WTC11 (cell line): ENCODE data around the gene C6. TPM values are rescaled to one million over a fixed set of nuclear protein-coding genes. Genes with fewer than 3 reads are reported as not detected.

Experiments
- ATAC-seq: fragments of 200-7000 bp; cut with Tn5 transposase; 2 replicates; pipeline ENCODE4 v1.10.0; 2021; ENCODE audit warnings: mild to moderate bottlenecking, moderate library complexity
- CTCF ChIA-PET: fragments of 300-600 bp; sonication (Branson Sonifier 250); formaldehyde crosslinking; loops from one replicate; lab custom pipeline; 2021; ENCODE audit warnings: antibody characterized with exemption; lab: Charles Lee
- POLR2A ChIA-PET: fragments of 350-600 bp; sonication (Branson Sonifier 250); formaldehyde crosslinking; loops from one replicate; lab custom pipeline; 2021; ENCODE audit warnings: antibody characterized with exemption; lab: Charles Lee
- DNase-seq: peaks from one replicate; pipeline ENCODE4 v3.0.0; 2021; ENCODE audit warnings: low spot score
- H3K27ac Mint-ChIP-seq: 2 replicates; pipeline ENCODE4 v1.8.0; 2021; ENCODE audit warnings: mixed read lengths
- H3K27me3 Mint-ChIP-seq: 2 replicates; pipeline ENCODE4 v1.8.0; 2021; ENCODE audit warnings: low read depth, mild to moderate bottlenecking, moderate library complexity, mixed read lengths
- H3K36me3 Mint-ChIP-seq: 2 replicates; pipeline ENCODE4 v1.8.0; 2021; ENCODE audit warnings: mixed read lengths
- H3K4me1 Mint-ChIP-seq: 2 replicates; pipeline ENCODE4 v1.8.0; 2022; ENCODE audit warnings: mixed read lengths
- H3K4me3 Mint-ChIP-seq: 2 replicates; pipeline ENCODE4 v1.8.0; 2021; ENCODE audit warnings: mild to moderate bottlenecking, moderate library complexity, mixed read lengths
- H3K9me3 Mint-ChIP-seq: 2 replicates; pipeline ENCODE4 v1.8.0; 2021; ENCODE audit warnings: mixed read lengths
- ELF4 ChIP-seq: sonication (generic); formaldehyde crosslinking; IDR thresholded peaks from 2 replicates; pipeline ENCODE4 v1.8.1; 2022; ENCODE audit warnings: low read depth, mild to moderate bottlenecking, moderate library complexity, missing genetic modification reagents
- FOXK1 ChIP-seq: sonication (generic); formaldehyde crosslinking; IDR thresholded peaks from 2 replicates; pipeline ENCODE4 v1.8.0; 2022; ENCODE audit warnings: mild to moderate bottlenecking, moderate library complexity, missing genetic modification reagents
- IRF2 ChIP-seq: sonication (generic); formaldehyde crosslinking; IDR thresholded peaks from 2 replicates; pipeline ENCODE4 v1.8.0; 2022; ENCODE audit warnings: low read depth, missing genetic modification reagents, borderline replicate concordance
- NFATC4 ChIP-seq: fragments of 250-450 bp; sonication (Bioruptor Pico); IDR thresholded peaks from 2 replicates; pipeline ENCODE4 v1.9.0; 2021; ENCODE audit warnings: mild to moderate bottlenecking
- NR3C1 ChIP-seq: sonication (generic); formaldehyde crosslinking; conservative IDR thresholded peaks from 2 replicates; pipeline ENCODE4 v1.8.1; 2023; ENCODE audit warnings: low read depth, mild to moderate bottlenecking, missing genetic modification reagents
- SMAD4 ChIP-seq: sonication (generic); formaldehyde crosslinking; IDR thresholded peaks from 2 replicates; pipeline ENCODE4 v1.8.0; 2022; ENCODE audit warnings: mild to moderate bottlenecking, missing genetic modification reagents
- SOX15 ChIP-seq: fragments of 250-450 bp; sonication (Bioruptor Pico); IDR thresholded peaks from 2 replicates; pipeline ENCODE4 v1.9.0; 2021; ENCODE audit warnings: mild to moderate bottlenecking
- TCF7 ChIP-seq: sonication (generic); formaldehyde crosslinking; IDR thresholded peaks from 2 replicates; pipeline ENCODE4 v1.8.0; 2022; ENCODE audit warnings: mild to moderate bottlenecking, low read depth, missing genetic modification reagents, moderate library complexity
- ZNF138 ChIP-seq: sonication (generic); formaldehyde crosslinking; conservative IDR thresholded peaks from 2 replicates; pipeline ENCODE4 v1.8.1; 2022; ENCODE audit warnings: mild to moderate bottlenecking, moderate library complexity, missing genetic modification reagents
- ZNF317 ChIP-seq: sonication (generic); formaldehyde crosslinking; IDR thresholded peaks from 2 replicates; pipeline ENCODE4 v1.8.1; 2023; ENCODE audit warnings: low read depth, mild to moderate bottlenecking, moderate library complexity, missing genetic modification reagents, borderline replicate concordance
- ZNF671 ChIP-seq: fragments of 250-450 bp; sonication (Bioruptor Pico); IDR thresholded peaks from 2 replicates; pipeline ENCODE4 v1.8.0; 2021; ENCODE audit warnings: mild to moderate bottlenecking
- total RNA-seq: library from RNA; stranded (reverse); gene quantifications from 3 replicates; pipeline ENCODE4 v1.2.3, GENCODE V29; 2021
- TF ChIP-seq, protein P1 (sequence below): fragments of 250-450 bp; sonication (Bioruptor Pico); IDR thresholded peaks from 2 replicates; pipeline ENCODE4 v1.9.0; 2021; ENCODE audit warnings: mild to moderate bottlenecking
- TF ChIP-seq, protein P2 (sequence below): sonication (generic); formaldehyde crosslinking; IDR thresholded peaks from 2 replicates; pipeline ENCODE4 v1.8.0; 2022; ENCODE audit warnings: missing genetic modification reagents
- TF ChIP-seq, protein P3 (sequence below): fragments of 250-450 bp; sonication (Bioruptor Pico); conservative IDR thresholded peaks from 2 replicates; pipeline ENCODE4 v1.9.0; 2021; ENCODE audit warnings: mild to moderate bottlenecking
- TF ChIP-seq, protein P4 (sequence below): sonication (generic); formaldehyde crosslinking; IDR thresholded peaks from 2 replicates; pipeline ENCODE4 v1.8.1; 2022; ENCODE audit warnings: mild to moderate bottlenecking, missing genetic modification reagents, moderate library complexity, borderline replicate concordance
- TF ChIP-seq, protein P5 (sequence below): sonication (generic); formaldehyde crosslinking; conservative IDR thresholded peaks from 2 replicates; pipeline ENCODE4 v1.8.1; 2023; ENCODE audit warnings: mild to moderate bottlenecking, low read depth, missing genetic modification reagents, moderate library complexity
- TF ChIP-seq, protein P6 (sequence below): fragments of 250-450 bp; sonication (Bioruptor Pico); IDR thresholded peaks from 2 replicates; pipeline ENCODE4 v1.8.0; 2021; ENCODE audit warnings: mild to moderate bottlenecking
- TF ChIP-seq, protein P7 (sequence below): sonication (generic); formaldehyde crosslinking; IDR thresholded peaks from 2 replicates; pipeline ENCODE4 v1.8.1; 2022; ENCODE audit warnings: mild to moderate bottlenecking, moderate library complexity, missing genetic modification reagents

The C6 gene
- total RNA-seq, 1 experiment from 2014 or later = 0.13 TPM

DNA sequence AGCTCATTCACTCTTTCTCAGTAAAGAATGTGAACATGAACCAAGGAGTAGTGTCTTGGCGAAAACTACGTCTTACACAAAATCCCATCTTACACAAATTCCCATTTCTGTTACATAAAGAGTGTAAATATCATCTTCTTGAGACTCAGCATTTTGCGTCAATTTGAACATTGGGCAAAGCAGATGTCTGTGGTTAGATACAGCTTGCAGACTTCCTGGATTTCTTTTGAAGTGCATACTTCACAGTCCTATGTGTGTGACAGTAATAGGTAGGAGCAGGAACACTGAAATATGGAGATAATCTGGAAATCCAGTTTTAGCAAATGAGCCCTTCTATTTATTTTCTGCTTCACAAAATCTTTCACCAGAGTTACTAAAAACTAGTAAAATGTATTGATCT lies 58.8 kb downstream of the C6 start (continued):
- TF ChIP-seq ZNF138 (CRISPR knock-in tag) = no peak
- TF ChIP-seq, protein P1, sequence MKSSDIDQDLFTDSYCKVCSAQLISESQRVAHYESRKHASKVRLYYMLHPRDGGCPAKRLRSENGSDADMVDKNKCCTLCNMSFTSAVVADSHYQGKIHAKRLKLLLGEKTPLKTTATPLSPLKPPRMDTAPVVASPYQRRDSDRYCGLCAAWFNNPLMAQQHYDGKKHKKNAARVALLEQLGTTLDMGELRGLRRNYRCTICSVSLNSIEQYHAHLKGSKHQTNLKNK (CRISPR knock-in tag) = no peak
- TF ChIP-seq TCF7 = no peak
- TF ChIP-seq, protein P2, sequence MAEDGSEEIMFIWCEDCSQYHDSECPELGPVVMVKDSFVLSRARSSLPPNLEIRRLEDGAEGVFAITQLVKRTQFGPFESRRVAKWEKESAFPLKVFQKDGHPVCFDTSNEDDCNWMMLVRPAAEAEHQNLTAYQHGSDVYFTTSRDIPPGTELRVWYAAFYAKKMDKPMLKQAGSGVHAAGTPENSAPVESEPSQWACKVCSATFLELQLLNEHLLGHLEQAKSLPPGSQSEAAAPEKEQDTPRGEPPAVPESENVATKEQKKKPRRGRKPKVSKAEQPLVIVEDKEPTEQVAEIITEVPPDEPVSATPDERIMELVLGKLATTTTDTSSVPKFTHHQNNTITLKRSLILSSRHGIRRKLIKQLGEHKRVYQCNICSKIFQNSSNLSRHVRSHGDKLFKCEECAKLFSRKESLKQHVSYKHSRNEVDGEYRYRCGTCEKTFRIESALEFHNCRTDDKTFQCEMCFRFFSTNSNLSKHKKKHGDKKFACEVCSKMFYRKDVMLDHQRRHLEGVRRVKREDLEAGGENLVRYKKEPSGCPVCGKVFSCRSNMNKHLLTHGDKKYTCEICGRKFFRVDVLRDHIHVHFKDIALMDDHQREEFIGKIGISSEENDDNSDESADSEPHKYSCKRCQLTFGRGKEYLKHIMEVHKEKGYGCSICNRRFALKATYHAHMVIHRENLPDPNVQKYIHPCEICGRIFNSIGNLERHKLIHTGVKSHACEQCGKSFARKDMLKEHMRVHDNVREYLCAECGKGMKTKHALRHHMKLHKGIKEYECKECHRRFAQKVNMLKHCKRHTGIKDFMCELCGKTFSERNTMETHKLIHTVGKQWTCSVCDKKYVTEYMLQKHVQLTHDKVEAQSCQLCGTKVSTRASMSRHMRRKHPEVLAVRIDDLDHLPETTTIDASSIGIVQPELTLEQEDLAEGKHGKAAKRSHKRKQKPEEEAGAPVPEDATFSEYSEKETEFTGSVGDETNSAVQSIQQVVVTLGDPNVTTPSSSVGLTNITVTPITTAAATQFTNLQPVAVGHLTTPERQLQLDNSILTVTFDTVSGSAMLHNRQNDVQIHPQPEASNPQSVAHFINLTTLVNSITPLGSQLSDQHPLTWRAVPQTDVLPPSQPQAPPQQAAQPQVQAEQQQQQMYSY (CRISPR knock-in tag) = no peak
- no peak for TF ChIP-seq ZNF317 (CRISPR knock-in tag)
- TF ChIP-seq, protein P3, sequence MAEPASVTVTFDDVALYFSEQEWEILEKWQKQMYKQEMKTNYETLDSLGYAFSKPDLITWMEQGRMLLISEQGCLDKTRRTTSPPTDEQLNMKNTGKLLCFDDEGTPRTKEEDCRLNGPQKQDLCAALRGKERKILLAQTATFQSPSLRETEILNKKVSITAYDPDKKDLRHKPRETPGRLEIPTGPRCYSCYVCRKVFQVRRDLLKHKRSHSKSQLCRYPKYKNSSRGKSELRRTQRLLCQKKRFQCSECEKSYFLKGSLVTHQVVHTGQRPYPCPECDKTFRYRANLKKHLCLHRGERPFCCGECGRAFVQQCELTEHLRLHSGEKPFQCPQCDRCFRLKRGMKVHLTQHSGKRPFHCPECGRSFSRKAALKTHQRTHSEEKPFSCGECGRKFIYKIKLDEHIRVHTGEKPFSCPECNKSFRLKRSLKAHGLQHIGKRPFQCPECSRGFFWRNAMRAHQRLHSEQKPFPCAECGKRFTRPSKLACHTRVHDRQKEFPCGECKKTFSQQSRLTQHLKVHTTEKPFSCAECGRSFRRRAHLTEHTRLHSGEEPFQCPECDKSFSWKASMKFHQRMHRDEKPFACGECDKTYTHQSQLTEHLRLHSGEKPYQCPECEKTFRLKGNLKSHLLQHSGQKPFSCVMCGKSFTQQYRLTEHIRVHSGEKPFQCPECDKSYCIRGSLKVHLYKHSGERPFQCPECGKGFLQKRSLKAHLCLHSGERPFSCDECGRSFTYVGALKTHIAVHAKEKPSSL (CRISPR knock-in tag) = no peak
- TF ChIP-seq, all 79 proteins: peak for 0

DNA sequence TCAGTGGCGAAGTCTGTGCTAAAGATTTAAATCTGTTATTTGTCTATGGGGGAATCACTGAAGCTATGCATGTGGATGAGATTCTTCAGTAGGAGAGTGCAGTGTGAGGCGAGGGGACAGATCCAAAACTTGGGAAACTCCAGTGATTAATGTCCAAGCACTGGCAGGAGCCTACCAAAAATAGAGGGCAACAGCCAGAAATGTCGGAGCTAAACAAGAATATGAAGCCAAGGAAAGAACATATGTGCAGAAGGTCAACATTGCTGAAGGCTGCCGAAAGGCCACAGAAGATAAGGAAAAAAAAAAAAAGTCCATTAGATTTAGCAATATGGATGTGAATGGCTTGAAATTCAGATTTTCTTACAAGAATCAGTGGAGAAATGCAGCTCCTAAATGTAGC lies 61.8 kb downstream of the C6 start:
- no peak for ATAC-seq
- TF ChIP-seq FOXK1 (CRISPR knock-in tag) (no peak), ZNF671 (no peak), NFATC4 (no peak), SOX15 (CRISPR knock-in tag) (no peak), NR3C1 (CRISPR knock-in tag) (no peak), SMAD4 (CRISPR knock-in tag) (no peak), IRF2 (CRISPR knock-in tag) (no peak), ELF4 (CRISPR knock-in tag) (no peak)
- TF ChIP-seq, protein P4, sequence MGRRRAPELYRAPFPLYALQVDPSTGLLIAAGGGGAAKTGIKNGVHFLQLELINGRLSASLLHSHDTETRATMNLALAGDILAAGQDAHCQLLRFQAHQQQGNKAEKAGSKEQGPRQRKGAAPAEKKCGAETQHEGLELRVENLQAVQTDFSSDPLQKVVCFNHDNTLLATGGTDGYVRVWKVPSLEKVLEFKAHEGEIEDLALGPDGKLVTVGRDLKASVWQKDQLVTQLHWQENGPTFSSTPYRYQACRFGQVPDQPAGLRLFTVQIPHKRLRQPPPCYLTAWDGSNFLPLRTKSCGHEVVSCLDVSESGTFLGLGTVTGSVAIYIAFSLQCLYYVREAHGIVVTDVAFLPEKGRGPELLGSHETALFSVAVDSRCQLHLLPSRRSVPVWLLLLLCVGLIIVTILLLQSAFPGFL (CRISPR knock-in tag) = no peak
- TF ChIP-seq, protein P5, sequence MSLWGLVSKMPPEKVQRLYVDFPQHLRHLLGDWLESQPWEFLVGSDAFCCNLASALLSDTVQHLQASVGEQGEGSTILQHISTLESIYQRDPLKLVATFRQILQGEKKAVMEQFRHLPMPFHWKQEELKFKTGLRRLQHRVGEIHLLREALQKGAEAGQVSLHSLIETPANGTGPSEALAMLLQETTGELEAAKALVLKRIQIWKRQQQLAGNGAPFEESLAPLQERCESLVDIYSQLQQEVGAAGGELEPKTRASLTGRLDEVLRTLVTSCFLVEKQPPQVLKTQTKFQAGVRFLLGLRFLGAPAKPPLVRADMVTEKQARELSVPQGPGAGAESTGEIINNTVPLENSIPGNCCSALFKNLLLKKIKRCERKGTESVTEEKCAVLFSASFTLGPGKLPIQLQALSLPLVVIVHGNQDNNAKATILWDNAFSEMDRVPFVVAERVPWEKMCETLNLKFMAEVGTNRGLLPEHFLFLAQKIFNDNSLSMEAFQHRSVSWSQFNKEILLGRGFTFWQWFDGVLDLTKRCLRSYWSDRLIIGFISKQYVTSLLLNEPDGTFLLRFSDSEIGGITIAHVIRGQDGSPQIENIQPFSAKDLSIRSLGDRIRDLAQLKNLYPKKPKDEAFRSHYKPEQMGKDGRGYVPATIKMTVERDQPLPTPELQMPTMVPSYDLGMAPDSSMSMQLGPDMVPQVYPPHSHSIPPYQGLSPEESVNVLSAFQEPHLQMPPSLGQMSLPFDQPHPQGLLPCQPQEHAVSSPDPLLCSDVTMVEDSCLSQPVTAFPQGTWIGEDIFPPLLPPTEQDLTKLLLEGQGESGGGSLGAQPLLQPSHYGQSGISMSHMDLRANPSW (CRISPR knock-in tag) = no peak
- TF ChIP-seq, protein P6, sequence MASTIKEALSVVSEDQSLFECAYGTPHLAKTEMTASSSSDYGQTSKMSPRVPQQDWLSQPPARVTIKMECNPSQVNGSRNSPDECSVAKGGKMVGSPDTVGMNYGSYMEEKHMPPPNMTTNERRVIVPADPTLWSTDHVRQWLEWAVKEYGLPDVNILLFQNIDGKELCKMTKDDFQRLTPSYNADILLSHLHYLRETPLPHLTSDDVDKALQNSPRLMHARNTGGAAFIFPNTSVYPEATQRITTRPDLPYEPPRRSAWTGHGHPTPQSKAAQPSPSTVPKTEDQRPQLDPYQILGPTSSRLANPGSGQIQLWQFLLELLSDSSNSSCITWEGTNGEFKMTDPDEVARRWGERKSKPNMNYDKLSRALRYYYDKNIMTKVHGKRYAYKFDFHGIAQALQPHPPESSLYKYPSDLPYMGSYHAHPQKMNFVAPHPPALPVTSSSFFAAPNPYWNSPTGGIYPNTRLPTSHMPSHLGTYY (CRISPR knock-in tag) = no peak
- TF ChIP-seq, protein P7, sequence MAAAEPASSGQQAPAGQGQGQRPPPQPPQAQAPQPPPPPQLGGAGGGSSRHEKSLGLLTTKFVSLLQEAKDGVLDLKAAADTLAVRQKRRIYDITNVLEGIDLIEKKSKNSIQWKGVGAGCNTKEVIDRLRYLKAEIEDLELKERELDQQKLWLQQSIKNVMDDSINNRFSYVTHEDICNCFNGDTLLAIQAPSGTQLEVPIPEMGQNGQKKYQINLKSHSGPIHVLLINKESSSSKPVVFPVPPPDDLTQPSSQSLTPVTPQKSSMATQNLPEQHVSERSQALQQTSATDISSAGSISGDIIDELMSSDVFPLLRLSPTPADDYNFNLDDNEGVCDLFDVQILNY (CRISPR knock-in tag) = no peak
- H3K4me1 Mint-ChIP-seq = no peaks in the 10 kb centered on the region

More for the DNA sequence above, 61.8 kb downstream of the C6 start:
- no peak for DNase-seq
- H3K27me3 Mint-ChIP-seq = no peaks in the 10 kb centered on the region
- H3K36me3 Mint-ChIP-seq = no peaks in the 10 kb centered on the region
- CTCF ChIA-PET = interaction anchor here (1.8 kb wide), 1 partner anchor 247 kb away, joined by 5 read pairs; no protein-coding TSS in a partner anchor
- POLR2A ChIA-PET = no interaction called here
- H3K9me3 Mint-ChIP-seq = no peaks in the 10 kb centered on the region
- no peak overlapping the region for H3K4me3 Mint-ChIP-seq
- no peak overlapping the region for H3K27ac Mint-ChIP-seq
